Hepatocyte (in vitro differentiated cells): ENCODE measurements around the gene ZNF101. TPM values are rescaled to one million over a fixed set of nuclear protein-coding genes. Genes with fewer than 3 reads are reported as not detected.

ENCODE experiments used
- DNase-seq: peaks from one replicate; pipeline ENCODE4 v3.0.0-alpha.2; 2016; ENCODE audit warnings: low spot score
- H2AFZ ChIP-seq: fragments of 200-600 bp; sonication (generic); 2 replicates; pipeline ENCODE4 v1.6.0; 2016; ENCODE audit warnings: antibody characterized with exemption, mild to moderate bottlenecking
- H3K27ac ChIP-seq: fragments of 200-600 bp; sonication (generic); 2 replicates; pipeline ENCODE4 v1.5.1; 2016; ENCODE audit warnings: mild to moderate bottlenecking
- H3K27me3 ChIP-seq: fragments of 200-600 bp; sonication (generic); 2 replicates; pipeline ENCODE4 v1.6.1; 2016
- H3K36me3 ChIP-seq: fragments of 200-600 bp; sonication (generic); replicated peaks from 2 replicates; pipeline ENCODE4 v1.5.1; 2016; ENCODE audit warnings: low read depth; ENCODE audit not compliant: insufficient read depth
- H3K4me1 ChIP-seq: fragments of 200-600 bp; sonication (generic); 2 replicates; pipeline ENCODE4 v1.5.1; 2016; ENCODE audit warnings: mild to moderate bottlenecking, moderate library complexity; ENCODE audit not compliant: insufficient read depth
- H3K4me2 ChIP-seq: fragments of 200-600 bp; sonication (generic); 2 replicates; pipeline ENCODE4 v1.6.0; 2016
- H3K4me3 ChIP-seq: fragments of 200-600 bp; sonication (generic); 2 replicates; pipeline ENCODE4 v1.5.1; 2016; ENCODE audit warnings: mild to moderate bottlenecking
- H3K79me2 ChIP-seq: fragments of 200-600 bp; sonication (generic); 2 replicates; pipeline ENCODE4 v1.6.0; 2017; ENCODE audit warnings: mild to moderate bottlenecking
- H3K9me2 ChIP-seq: fragments of 200-600 bp; sonication (generic); replicated peaks from 2 replicates; pipeline ENCODE4 v1.6.0; 2017; ENCODE audit warnings: mild to moderate bottlenecking; ENCODE audit not compliant: insufficient read depth
- H3K9me3 ChIP-seq: fragments of 200-600 bp; sonication (generic); 2 replicates; pipeline ENCODE4 v1.5.1; 2016; ENCODE audit warnings: low read depth, mild to moderate bottlenecking
- H4K20me1 ChIP-seq: fragments of 200-600 bp; sonication (generic); 2 replicates; pipeline ENCODE4 v1.6.0; 2016; ENCODE audit warnings: mild to moderate bottlenecking; ENCODE audit not compliant: insufficient read depth, poor library complexity, severe bottlenecking
- CTCF ChIP-seq: fragments of 200-600 bp; sonication (generic); IDR thresholded peaks from 2 replicates; pipeline ENCODE4 v1.5.1; 2016; ENCODE audit warnings: antibody characterized with exemption, mild to moderate bottlenecking; ENCODE audit not compliant: poor library complexity
- EZH2 ChIP-seq: fragments of 200-600 bp; sonication (generic); IDR thresholded peaks from 2 replicates; pipeline ENCODE4 v1.6.1; 2016; ENCODE audit warnings: antibody characterized with exemption, mild to moderate bottlenecking, borderline replicate concordance
- EZH2phosphoT487 ChIP-seq: fragments of 200-600 bp; sonication (generic); IDR thresholded peaks from one replicate; pipeline ENCODE4 v1.6.1; 2018; ENCODE audit warnings: antibody characterized with exemption, mild to moderate bottlenecking, low read depth, moderate library complexity; ENCODE audit not compliant: unreplicated experiment, severe bottlenecking
- WGBS: methylation state at CpG from one replicate; pipeline ENCODE4 v1.1.6; 2016; ENCODE audit warnings: low lambda C conversion rate; ENCODE audit errors: missing lambda C conversion rate; 5-methylcytosine and 5-hydroxymethylcytosine counted together
- polyA plus RNA-seq: library from polyadenylated mRNA; unstranded; fragments of >200 nt; fragmentation: Nextera tagmentation; extraction: Ambion mirVana; gene quantifications from 2 replicates; pipeline ENCODE4 v1.2.1, GENCODE V29; 2016
- total RNA-seq: library from RNA; depleted of rRNA; stranded (reverse); fragments of >200 nt; gene quantifications from 2 replicates; pipeline ENCODE4 v1.2.3, GENCODE V29; 2014

The ZNF101 gene
- total and polyA plus RNA-seq, 2 experiments from 2014 or later, result 3.6 to 5.9 TPM

- no peaks in the 10 kb centered on the region for H3K9me2 ChIP-seq
- peak overlapping the region; percentile 99 for H2AFZ ChIP-seq
- H4K20me1 ChIP-seq, result no peaks in the 10 kb centered on the region
- 15% methylated on average over 14 of the region's 16 CpGs for WGBS
- no peaks in the 10 kb centered on the region for H3K79me2 ChIP-seq
- no peak for DNase-seq
- H3K36me3 ChIP-seq, result no peaks in the 10 kb centered on the region
- no peaks in the 10 kb centered on the region for H3K27me3 ChIP-seq
- H3K4me1 ChIP-seq, result peaks cover 4% of the 10 kb centered on the region
- H3K4me3 ChIP-seq, result peak overlapping the region; percentile 100
- no peaks in the 10 kb centered on the region for H3K9me3 ChIP-seq
- peak overlapping the region; percentile 96 for H3K27ac ChIP-seq
- peak overlapping the region; percentile 100 for H3K4me2 ChIP-seq
- no peak for TF ChIP-seq CTCF
- no peak for TF ChIP-seq EZH2phosphoT487
- no peak for TF ChIP-seq EZH2
Measured at GRCh38 chr19:19642506-19643157, 26.0 kb upstream of the ZNF101 start.

- H3K9me2 ChIP-seq, result no peaks in the 10 kb centered on the region
- peak within 1 kb of the TSS; percentile 100 for H3K4me3 ChIP-seq
- peak; percentile 85 for DNase-seq
- no peaks in the 10 kb centered on the region for H3K9me3 ChIP-seq
- H4K20me1 ChIP-seq, result no peaks in the 10 kb centered on the region
- TF ChIP-seq CTCF (peak; percentile 83), EZH2 (no peak), EZH2phosphoT487 (no peak)
- H3K27ac ChIP-seq, result peak within 1 kb of the TSS; percentile 96
- H3K4me2 ChIP-seq, result peak within 1 kb of the TSS; percentile 100
- H3K4me1 ChIP-seq, result peaks cover 4% of the 10 kb centered on the region
- WGBS, result 2% methylated on average over 41 of the region's 50 CpGs
- no peaks in the 10 kb centered on the region for H3K79me2 ChIP-seq
- no peaks in the 10 kb centered on the region for H3K36me3 ChIP-seq
- H2AFZ ChIP-seq, result peak within 1 kb of the TSS; percentile 99
- no peaks in the 10 kb centered on the region for H3K27me3 ChIP-seq
Measured at GRCh38 chr19:19643158-19644053, 25.2 kb upstream of the ZNF101 start, which contains the start of gene GMIP. Gene GMIP, minus strand, starts transcription at chr19:19643657. Its CDS starts 128 bp downstream, at chr19:19643529.

- Histone ChIP-seq H3K27ac (peak overlapping the region; percentile 96), H2AFZ (no peak overlapping the region), H3K4me1 (peaks cover 4% of the 10 kb centered on the region), H3K27me3 (no peaks in the 10 kb centered on the region), H3K9me3 (no peaks in the 10 kb centered on the region), H3K9me2 (no peaks in the 10 kb centered on the region), H3K4me3 (no peak overlapping the region), H4K20me1 (no peaks in the 10 kb centered on the region), H3K79me2 (no peaks in the 10 kb centered on the region), H3K4me2 (peak overlapping the region; percentile 100), H3K36me3 (no peaks in the 10 kb centered on the region)
- DNase-seq, result no peak
- 40% methylated on average over 5 of the region's 5 CpGs for WGBS
- no peak for TF ChIP-seq EZH2phosphoT487
- no peak for TF ChIP-seq EZH2
- TF ChIP-seq CTCF, result no peak
Measured at GRCh38 chr19:19644054-19644388, 24.6 kb upstream of the ZNF101 start.
